Cortex of kidney (tissue), 1 donor: ENCODE data around the gene SMIM14.
"Not testable (repeated sequence)": the region's sequence is repeated elsewhere in the genome, so short reads cannot be mapped to it uniquely, and the experiment has no call there.

Experiments
- DNase-seq: peaks from one replicate; lab custom pipeline; 2025; lab: John Stamatoyannopoulos, UW

The SMIM14 gene

GRCh38 chr4:39530682-39531081, 108.0 kb downstream of the SMIM14 start:
- no peak for DNase-seq

DNA sequence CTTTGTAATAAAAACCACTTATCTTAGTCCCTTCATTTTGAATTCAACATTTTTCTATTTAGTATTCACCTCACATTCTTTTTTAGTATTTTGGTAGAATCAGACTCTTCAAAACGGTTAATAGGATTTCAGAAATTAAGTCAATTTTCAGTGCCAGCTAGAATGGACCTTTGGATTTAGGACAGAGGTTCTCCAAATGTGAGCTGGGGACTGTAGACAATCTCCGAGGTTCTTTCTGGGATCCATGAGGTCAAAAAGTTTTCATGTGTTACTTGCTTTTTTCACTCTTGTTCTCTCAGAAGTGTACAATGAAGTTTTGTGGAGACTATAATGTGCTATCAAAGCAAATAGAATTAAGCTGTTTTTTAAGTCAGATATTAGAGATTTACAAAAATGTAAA, 109.1 kb downstream of the SMIM14 start:
- DNase-seq = no peak

GRCh38 chr4:39528061-39528465, 110.6 kb downstream of the SMIM14 start:
- no peak for DNase-seq

DNA sequence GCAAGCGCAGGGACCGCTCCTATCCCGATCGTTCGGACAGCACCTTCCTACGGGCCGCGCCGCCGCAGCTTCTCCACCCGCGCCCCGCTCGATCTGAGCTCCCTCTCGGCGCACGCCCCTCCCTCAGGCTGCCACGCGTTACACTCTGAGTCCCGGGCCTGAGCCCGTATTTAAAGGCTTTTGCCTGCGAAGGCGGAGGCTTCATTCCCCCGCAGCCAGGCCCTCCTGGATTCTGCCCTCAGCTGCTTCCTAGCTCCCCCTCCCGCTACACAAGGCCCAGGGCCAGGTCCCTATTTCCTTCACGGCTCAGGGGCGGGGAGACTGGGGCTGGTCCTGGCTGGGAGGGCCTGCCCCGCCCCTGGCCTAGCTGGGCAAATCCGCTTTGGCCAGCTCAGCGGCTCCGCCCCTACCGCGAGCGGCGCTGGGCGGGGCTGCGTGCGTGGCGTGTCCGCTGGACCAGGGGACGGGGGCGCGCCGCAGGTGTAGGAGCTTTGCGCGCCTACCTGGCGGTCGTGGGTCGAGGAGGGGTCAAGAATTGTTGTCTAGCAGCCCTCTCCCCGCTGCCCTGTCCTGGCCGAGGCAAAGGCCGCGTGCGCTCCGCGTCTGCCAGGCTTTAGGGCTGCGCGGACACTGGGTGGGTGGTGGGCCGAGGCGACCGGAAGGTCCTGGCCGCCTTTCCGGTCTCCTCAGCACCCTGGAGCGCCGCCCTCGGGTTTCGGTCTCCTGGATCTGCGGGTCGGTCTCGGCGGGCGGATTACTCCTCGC, 111.2 kb downstream of the SMIM14 start, which contains the start of gene UGDH:
TSS of gene UGDH (minus strand) at position 144 of the 765 bp plus-strand sequence. CDS start 5,927 bp downstream, outside the sequence.
- DNase-seq = peak; percentile 65

- no peak for DNase-seq
Measured at GRCh38 chr4:39526765-39527295, 111.8 kb downstream of the SMIM14 start.

DNA sequence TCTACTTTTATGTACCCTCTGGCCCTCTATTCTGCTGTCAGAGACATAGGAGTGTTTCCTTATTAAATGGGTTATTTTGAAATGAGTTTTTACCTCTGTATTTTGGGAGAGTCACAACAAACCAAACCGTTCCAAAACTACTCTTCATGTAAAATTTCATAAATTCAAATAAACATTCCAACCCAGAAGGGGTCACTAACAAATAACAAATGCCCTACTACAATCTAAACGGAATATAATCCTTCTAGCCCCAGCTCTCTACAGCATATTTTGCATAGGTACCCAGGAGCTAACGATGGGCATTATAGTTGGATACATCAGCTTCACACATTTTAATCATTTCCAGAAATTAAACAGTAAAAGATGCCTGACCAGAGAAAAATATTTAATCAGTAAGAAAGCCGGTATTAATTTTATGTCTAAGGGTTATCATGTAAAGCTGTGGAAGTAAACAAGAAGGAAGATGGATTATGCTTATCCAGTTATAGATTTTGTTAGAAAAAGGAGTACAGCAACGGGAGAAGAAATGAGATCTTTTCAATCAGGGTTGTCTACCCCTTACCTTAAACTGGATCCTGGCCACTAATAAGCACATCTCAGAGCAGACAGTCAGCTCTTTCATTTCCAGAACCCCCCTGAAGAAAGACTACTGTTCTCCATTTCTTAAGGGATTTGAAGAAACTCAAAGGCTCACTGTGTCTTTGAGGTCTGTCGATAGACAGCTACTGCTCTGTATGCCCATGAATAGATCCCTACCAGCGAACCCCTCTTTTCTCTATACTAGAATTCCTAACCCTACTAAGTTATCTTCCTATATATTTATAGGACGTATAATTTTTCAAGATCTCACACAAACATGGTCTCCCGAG, 112.6 kb downstream of the SMIM14 start:
- no peak for DNase-seq

GRCh38 chr4:39524161-39524957, 114.3 kb downstream of the SMIM14 start:
- DNase-seq = no peak

DNA sequence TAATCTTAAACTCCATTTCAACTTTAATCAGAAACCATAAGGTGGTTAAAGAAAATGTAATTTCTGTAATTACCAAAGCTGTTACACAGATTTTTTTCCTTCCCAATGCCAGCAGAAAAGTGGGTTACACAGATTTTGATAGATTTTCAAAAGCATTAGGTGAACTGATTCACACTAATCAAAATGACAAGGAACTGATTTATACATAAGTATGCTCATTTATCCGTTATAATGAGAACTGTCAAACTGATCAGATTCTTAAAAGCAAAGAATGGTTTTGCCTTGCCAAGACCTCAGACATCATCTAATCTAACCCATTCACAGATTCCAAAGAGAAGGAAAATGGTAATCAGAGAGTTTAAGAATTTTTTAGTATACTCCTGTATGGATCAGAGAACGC, 116.6 kb downstream of the SMIM14 start:
- DNase-seq = no peak

- DNase-seq = no peak
Measured at GRCh38 chr4:39521253-39521919, 117.3 kb downstream of the SMIM14 start.

DNA sequence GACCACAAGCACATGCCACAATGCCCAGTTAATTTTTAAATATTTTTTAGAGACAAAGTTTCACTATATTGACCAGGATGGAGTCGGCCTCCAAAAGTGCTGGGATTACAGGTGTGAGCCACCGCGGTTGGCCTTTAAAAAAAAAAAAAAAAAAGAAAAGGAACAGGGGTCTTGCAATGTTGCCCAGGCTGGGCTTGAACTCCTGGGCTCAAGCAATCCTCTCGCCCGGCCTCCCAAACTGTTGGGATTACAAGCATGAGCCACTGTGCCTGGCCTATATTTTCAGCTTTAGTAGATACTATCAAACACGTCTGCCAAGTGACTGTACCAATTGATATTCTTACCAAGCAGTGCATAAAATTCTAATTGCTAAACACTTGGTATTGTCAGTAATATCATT, 120.2 kb downstream of the SMIM14 start:
- no peak for DNase-seq

GRCh38 chr4:39516407-39516966, 122.2 kb downstream of the SMIM14 start:
- DNase-seq = no peak

DNA sequence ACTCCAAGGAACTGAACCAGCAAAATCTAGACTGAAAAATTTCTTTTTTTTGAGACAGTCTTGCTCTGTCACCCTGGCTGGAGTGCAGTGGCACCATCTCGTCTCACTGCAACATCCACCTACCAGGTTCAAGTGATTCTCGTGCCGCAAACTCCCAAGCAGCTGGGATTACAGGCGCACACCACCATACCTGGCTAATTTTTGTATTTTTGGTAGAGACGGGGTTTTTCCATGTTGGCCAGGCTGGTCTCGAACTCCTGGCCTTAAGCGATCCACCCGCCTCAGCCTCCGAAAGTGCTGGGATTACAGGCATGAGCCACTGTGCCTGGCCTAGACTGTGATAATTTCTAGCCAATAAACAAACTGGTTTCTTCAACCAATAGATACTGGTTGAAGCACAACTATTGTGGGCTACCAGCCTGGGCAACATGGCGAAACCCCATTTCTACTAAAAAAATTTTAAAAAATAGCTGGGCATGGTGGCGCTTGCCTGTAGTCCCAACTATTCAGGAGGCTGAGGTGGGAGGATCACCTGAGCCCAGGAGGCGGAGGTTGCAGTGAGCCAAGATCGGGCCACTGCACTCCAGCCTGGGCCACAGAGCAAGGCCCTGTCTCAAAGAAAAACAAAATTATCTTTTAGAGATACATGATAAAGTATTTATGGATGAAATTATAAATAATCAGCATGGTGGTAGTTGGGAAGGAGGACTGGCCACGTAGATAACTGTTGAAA, 122.8 kb downstream of the SMIM14 start:
- DNase-seq = not testable (repeated sequence)

DNA sequence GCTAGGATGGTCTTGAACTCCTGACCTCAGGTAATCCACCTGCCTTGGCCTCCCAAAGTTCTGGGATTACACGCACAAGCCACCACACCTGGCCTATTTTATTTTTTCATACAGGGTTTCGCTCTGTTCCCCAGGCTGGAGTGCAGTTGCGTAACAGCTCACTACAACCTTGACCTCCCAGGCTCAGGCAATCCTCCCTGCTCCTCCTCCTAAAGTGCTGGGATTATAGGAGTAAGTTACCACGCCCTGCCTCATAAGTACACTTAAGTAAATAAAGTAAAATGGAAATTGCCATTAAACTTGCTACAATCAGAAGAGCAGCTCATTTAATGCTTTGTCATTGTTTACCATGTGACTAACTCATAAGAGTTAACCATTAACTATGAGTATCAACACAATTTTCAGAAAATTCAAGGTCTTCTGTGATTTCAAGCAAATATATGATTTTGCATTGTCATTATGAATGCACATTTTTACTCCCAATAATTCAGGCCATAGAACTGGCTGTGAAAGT, 123.7 kb downstream of the SMIM14 start:
- DNase-seq = no peak

- DNase-seq = not testable (repeated sequence)
Measured at GRCh38 chr4:39514266-39514665, 124.4 kb downstream of the SMIM14 start.

DNA sequence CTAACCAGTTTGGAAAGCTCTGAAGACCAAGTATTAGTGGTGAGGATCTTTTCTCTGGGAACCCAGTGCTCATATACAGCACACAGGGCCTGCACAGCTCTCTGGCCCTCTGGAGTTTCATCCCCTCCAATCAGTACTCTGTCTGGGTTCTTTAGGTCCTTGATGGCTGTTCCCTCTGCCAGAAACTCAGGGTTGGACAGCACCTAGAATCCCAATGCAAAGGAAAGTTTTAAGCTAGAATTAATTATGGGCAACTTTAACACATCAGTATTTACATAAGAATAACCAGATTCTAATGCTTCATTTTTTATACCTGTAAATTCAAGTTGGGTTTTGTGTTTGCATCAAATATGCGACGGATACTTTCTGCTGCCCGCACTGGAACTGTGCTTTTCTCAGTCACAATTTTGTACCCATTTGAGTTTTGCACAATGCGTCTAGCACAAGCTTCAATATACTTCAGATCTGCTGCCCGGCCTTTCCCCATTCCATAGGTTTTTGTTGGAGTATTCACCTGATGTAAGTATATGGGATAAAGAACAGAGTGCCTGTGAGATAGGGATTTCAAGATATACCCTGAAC, 128.2 kb downstream of the SMIM14 start:
- no peak for DNase-seq

- no peak for DNase-seq
Measured at GRCh38 chr4:39505581-39505980, 133.1 kb downstream of the SMIM14 start.

DNA sequence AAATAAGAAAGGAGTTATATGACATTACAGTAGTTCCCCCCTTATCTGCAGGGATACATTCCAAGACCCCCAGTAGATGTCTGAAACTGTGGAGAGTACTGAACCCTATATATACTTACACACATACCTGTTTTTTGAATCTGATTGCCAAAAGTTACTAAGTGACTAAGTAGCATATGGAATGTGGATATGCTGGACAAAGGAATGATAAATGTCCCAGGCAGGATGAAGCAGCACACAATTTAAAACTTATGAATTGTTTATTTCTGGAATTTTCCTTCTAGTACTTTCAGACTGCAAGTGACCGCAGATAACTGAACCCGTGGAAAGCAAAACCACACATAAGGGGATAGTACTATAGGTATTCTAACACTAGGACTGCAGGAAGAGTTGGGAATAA, 134.1 kb downstream of the SMIM14 start:
- no peak for DNase-seq

GRCh38 chr4:39502664-39503035, 136.0 kb downstream of the SMIM14 start:
- DNase-seq = not testable (repeated sequence)

GRCh38 chr4:39502019-39502663, 136.5 kb downstream of the SMIM14 start:
- no peak for DNase-seq
